ENCODE data around the gene ZNF821.

Gene ZNF821

DNA sequence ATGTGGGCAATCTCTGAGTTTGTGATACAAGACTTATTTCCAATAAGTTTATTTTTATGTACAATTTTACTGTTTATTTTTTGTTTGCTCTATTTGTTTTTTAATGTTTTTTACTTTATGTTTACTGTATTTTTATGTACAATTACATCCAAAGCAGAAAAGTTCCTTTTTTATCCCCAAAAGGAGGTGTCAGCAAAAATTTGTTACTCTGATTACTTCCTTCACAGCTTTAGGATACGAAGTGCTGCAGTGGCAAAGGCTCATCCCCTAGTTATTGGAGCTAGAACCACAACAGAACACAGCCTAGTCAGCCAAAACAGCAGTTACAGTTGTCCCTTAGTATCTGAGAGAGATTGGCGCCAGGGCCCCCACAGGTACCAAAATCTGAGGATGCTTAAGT, 47.0 kb upstream of the ZNF821 start:
- DNase-seq = no peak
- Histone ChIP-seq H3K4me1 (ENCODE audit: low read length) (no peaks in the 10 kb centered on the region), H3K79me2 (ENCODE audit: low read length) (peaks cover 28% of the 10 kb centered on the region), H3F3A (ENCODE audit: insufficient read depth, low read length) (no peaks in the 10 kb centered on the region), H3K27ac (ENCODE audit: low read length) (no peak overlapping the region), H3K9me2 (replicated peaks; ENCODE audit: insufficient read depth, low read length) (no peaks in the 10 kb centered on the region), H2AFZ (ENCODE audit: low read length) (no peak overlapping the region), H4K20me1 (ENCODE audit: insufficient read depth, low read length) (no peaks in the 10 kb centered on the region), H3K9ac (ENCODE audit: low read length) (no peak overlapping the region), H3K27me3 (replicated peaks; ENCODE audit: insufficient read depth, low read length) (no peaks in the 10 kb centered on the region), H3K4me3 (ENCODE audit: low read length) (no peak overlapping the region), H3K4me2 (ENCODE audit: low read depth, low read length) (no peak overlapping the region), H3K9me3 (replicated peaks; ENCODE audit: insufficient read depth, low read length) (no peaks in the 10 kb centered on the region), H3K36me3 (replicated peaks; ENCODE audit: insufficient read depth, low read length) (no peaks in the 10 kb centered on the region; the same call in 1 of the 2 replicates)
- TF ChIP-seq EZH2phosphoT487 (IDR thresholded peaks at IDR 0.05; ENCODE audit: low read length) (no peak), EZH2 (optimal IDR thresholded peaks at IDR 0.05; ENCODE audit: low read depth, low read length) (no peak)
- TF ChIP-seq, protein P1, sequence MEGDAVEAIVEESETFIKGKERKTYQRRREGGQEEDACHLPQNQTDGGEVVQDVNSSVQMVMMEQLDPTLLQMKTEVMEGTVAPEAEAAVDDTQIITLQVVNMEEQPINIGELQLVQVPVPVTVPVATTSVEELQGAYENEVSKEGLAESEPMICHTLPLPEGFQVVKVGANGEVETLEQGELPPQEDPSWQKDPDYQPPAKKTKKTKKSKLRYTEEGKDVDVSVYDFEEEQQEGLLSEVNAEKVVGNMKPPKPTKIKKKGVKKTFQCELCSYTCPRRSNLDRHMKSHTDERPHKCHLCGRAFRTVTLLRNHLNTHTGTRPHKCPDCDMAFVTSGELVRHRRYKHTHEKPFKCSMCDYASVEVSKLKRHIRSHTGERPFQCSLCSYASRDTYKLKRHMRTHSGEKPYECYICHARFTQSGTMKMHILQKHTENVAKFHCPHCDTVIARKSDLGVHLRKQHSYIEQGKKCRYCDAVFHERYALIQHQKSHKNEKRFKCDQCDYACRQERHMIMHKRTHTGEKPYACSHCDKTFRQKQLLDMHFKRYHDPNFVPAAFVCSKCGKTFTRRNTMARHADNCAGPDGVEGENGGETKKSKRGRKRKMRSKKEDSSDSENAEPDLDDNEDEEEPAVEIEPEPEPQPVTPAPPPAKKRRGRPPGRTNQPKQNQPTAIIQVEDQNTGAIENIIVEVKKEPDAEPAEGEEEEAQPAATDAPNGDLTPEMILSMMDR (IDR thresholded peaks at IDR 0.05; ENCODE audit: low read length) = no peak

DNA sequence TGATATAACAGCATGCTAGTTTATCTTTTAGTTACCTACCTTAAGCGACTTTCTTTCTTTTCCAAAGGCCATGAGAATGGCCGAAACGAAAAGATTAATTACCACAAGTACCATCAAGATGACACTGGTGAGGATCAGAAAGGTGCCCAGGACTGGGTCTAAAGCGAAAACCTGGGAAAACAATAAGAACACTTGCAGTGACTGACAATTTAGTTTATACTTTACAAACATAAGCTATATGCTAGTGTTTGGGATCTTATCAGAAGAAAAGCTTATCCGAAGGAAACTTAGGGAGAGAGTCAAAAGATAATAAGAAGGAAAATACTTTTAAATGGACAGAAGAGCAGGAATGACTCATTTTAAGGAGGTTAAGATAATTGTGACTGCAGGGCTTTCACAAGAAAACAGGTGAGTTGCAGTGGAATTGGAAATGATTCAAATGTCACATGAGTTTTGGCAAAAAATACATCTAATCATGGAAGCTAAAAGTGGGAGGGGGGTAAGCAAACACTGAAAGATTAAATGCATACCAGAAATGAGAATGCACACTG, 46.1 kb upstream of the ZNF821 start:
- Histone ChIP-seq H3K4me3 (ENCODE audit: low read length) (no peak overlapping the region), H3K27ac (ENCODE audit: low read length) (no peak overlapping the region), H3F3A (ENCODE audit: insufficient read depth, low read length) (no peaks in the 10 kb centered on the region), H3K27me3 (replicated peaks; ENCODE audit: insufficient read depth, low read length) (no peaks in the 10 kb centered on the region), H3K9ac (ENCODE audit: low read length) (no peak overlapping the region), H3K9me2 (replicated peaks; ENCODE audit: insufficient read depth, low read length) (no peaks in the 10 kb centered on the region), H3K79me2 (ENCODE audit: low read length) (peaks cover 30% of the 10 kb centered on the region), H2AFZ (ENCODE audit: low read length) (no peak overlapping the region), H3K36me3 (replicated peaks; ENCODE audit: insufficient read depth, low read length) (no peaks in the 10 kb centered on the region; the same call in 1 of the 2 replicates), H3K4me1 (ENCODE audit: low read length) (no peaks in the 10 kb centered on the region), H3K9me3 (replicated peaks; ENCODE audit: insufficient read depth, low read length) (no peaks in the 10 kb centered on the region), H4K20me1 (ENCODE audit: insufficient read depth, low read length) (no peaks in the 10 kb centered on the region), H3K4me2 (ENCODE audit: low read depth, low read length) (no peak overlapping the region)
- TF ChIP-seq, protein P1 (IDR thresholded peaks at IDR 0.05; ENCODE audit: low read length) = no peak
- no peak for TF ChIP-seq EZH2phosphoT487 (IDR thresholded peaks at IDR 0.05; ENCODE audit: low read length)
- TF ChIP-seq EZH2 (optimal IDR thresholded peaks at IDR 0.05; ENCODE audit: low read depth, low read length) = no peak
- DNase-seq = no peak

DNA sequence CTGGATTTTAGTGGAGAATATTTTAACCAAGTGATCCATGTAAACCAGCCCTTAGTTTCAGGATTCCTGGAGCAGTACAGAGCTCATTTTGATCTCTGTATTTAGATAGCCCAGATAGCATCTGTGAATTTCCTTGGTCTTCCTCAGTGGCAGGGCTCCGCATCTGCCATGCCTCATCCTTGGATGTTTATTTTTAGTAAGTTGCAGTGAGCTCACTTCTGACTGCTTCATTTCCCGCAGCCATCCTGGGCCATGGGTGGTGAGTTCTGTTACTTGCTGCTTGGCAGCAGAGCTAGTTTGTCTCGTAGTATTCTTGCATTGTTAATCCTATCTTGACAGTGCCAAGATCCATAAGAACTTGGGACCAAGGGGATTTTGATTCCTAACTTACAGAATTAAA, 45.1 kb upstream of the ZNF821 start:
- no peaks in the 10 kb centered on the region for H3F3A ChIP-seq (ENCODE audit: insufficient read depth, low read length)
- H3K9me2 ChIP-seq (replicated peaks; ENCODE audit: insufficient read depth, low read length) = no peaks in the 10 kb centered on the region
- H3K27me3 ChIP-seq (replicated peaks; ENCODE audit: insufficient read depth, low read length) = no peaks in the 10 kb centered on the region
- peaks cover 33% of the 10 kb centered on the region for H3K79me2 ChIP-seq (ENCODE audit: low read length)
- H3K27ac ChIP-seq (ENCODE audit: low read length) = no peak overlapping the region
- H3K9ac ChIP-seq (ENCODE audit: low read length) = no peak overlapping the region
- H2AFZ ChIP-seq (ENCODE audit: low read length) = no peak overlapping the region
- TF ChIP-seq EZH2 (optimal IDR thresholded peaks at IDR 0.05; ENCODE audit: low read depth, low read length) (no peak), EZH2phosphoT487 (IDR thresholded peaks at IDR 0.05; ENCODE audit: low read length) (no peak)
- TF ChIP-seq, protein P1 (IDR thresholded peaks at IDR 0.05; ENCODE audit: low read length) = no peak
- H4K20me1 ChIP-seq (ENCODE audit: insufficient read depth, low read length) = no peaks in the 10 kb centered on the region
- peaks cover 5% of the 10 kb centered on the region for H3K36me3 ChIP-seq (replicated peaks; ENCODE audit: insufficient read depth, low read length)
- DNase-seq = no peak
- no peaks in the 10 kb centered on the region for H3K4me1 ChIP-seq (ENCODE audit: low read length)
- no peaks in the 10 kb centered on the region for H3K9me3 ChIP-seq (replicated peaks; ENCODE audit: insufficient read depth, low read length)
- no peak overlapping the region for H3K4me3 ChIP-seq (ENCODE audit: low read length)
- no peak overlapping the region for H3K4me2 ChIP-seq (ENCODE audit: low read depth, low read length)
